Endometrium (tissue), 2 donors: Measurements from ENCODE around the gene SNTG2.

Experiments
- FAIRE-seq: peaks from 2 replicates; lab custom pipeline; 2012; peaks lifted over from hg19 to GRCh38; lab: Jason Lieb, UNC
- donor health status: control.
- donor health status: control.

The SNTG2 gene

GRCh38 chr2:1237783-1238182, 287.1 kb downstream of the SNTG2 start:
- FAIRE-seq: no peak

GRCh38 chr2:1238598-1239138, 288.0 kb downstream of the SNTG2 start:
- no peak for FAIRE-seq

- no peak for FAIRE-seq
Measured at GRCh38 chr2:1245193-1245592, 294.5 kb downstream of the SNTG2 start.

DNA sequence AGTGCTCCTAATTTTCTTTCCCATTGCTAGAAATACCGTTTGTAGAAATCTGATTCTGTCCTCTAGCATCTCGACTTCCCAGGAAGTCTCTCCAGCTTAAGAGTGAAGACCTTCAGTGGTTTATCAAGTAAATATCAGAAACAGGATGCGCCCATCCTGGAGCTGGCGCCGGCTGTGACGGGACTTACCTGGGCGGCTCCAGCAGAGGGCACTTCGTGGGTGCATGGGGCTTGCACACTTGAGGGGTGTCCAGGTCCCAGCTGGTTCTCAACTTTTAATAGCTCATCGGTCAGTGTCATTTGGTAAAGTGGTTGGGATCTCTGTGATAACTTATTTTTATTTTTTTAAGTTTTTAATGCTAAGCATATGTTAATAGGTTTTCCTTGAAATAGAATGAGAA, 295.6 kb downstream of the SNTG2 start:
- FAIRE-seq: no peak

GRCh38 chr2:1246991-1247390, 296.3 kb downstream of the SNTG2 start:
- no peak for FAIRE-seq

- FAIRE-seq: no peak
Measured at GRCh38 chr2:1248187-1248586, 297.5 kb downstream of the SNTG2 start.

DNA sequence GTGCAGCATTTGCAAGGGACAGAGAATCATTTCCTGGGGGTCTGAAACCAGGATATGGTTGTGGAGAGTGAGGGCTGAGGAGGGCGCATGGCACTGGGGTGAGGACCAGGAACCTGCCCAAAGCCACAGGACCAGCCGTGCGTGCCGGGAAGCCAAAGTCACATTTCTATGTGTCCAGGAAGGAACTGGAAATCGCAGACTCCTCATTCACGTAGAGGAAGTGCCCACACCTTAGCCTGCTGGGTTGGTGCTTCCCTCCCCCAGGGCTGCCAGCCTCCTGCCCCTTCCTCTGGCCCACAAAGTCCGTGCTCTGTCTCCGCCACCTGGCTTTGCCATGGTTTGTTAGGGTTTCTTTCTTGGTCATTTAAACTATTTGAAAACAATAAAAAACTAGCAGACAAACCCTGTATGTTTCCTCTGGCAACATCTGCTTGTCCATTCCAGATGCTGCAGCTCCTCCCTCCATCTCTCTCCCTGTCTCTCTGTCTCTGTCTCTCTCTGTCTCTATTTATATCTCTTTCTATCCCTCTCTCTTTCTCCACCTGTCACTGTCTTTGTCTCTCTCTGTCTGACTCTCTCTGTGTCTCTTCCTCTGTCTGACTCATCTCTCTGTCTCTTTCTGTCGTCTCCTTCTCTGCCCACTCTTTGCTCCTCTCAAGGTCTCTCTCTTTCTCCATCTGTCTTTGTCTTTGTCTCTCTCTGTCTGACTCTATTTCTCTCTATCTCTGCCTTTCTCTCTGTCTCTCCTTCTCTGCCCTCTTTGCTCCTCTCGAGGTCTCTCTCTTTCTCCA, 299.4 kb downstream of the SNTG2 start:
- FAIRE-seq: no peak

DNA sequence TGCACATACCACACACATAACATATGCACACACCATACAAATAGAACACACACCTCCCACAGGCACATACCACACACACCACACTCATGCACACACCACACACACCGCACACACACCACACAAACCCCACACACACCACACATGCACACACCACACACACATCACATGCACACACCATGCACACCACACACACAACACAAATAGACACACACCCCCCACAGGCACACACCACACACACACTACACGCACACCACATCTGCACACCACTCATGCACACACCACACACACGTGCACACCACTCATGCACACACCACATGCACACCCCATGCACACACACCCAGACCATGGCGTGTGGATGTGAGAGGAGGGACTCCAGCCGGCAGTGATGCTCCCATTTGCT, 300.9 kb downstream of the SNTG2 start:
- no peak for FAIRE-seq

- no peak for FAIRE-seq
Measured at GRCh38 chr2:1253629-1254028, 303.0 kb downstream of the SNTG2 start.

GRCh38 chr2:1254662-1255343, 304.2 kb downstream of the SNTG2 start:
- FAIRE-seq: no peak

GRCh38 chr2:1256632-1257324, 306.1 kb downstream of the SNTG2 start:
- FAIRE-seq: no peak

GRCh38 chr2:1257334-1257733, 306.7 kb downstream of the SNTG2 start:
- no peak for FAIRE-seq

DNA sequence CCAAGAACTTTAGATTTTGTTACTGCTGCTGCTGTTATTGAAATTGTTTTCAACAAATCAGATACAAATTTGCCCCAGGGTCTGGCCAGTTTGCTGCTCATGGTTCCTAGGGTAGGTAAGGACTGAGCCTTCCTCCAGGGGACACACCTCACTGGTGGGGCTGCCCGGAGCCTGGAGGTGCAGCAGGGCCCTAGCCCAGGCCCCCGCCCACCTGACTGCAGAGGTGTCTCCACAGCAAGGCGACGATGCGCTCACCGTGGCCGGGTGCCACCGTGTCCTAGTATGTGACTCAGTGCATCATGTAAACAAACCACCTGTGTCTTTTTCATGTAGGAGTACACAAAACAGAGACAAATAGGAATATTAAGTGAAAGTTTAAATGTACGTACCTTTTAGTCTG, 309.1 kb downstream of the SNTG2 start:
- no peak for FAIRE-seq

DNA sequence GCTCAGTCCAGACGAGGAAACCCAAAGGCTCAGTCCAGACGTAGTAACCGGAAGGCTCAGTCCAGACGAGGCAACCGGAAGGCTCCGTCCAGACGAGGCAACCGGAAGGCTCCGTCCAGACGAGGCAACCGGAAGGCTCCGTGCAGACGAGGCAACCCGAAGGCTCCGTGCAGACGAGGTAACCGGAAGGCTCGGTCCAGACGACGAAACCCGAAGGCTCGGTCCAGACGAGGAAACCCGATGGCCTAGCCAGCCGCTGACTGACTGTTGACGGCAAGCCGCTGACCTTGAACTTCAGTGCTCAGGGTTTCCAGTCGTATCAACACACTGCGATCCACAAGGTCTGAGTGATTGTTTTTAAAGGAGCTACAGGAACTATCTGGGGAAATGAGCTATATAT, 312.0 kb downstream of the SNTG2 start:
- no peak for FAIRE-seq

GRCh38 chr2:1265454-1265853, 314.8 kb downstream of the SNTG2 start:
- FAIRE-seq: no peak

- FAIRE-seq: no peak
Measured at GRCh38 chr2:1266351-1266750, 315.7 kb downstream of the SNTG2 start.

- FAIRE-seq: no peak
Measured at GRCh38 chr2:1268034-1268433, 317.4 kb downstream of the SNTG2 start.

- no peak for FAIRE-seq
Measured at GRCh38 chr2:1269812-1270211, 319.2 kb downstream of the SNTG2 start.

- FAIRE-seq: no peak
Measured at GRCh38 chr2:1272835-1273234, 322.2 kb downstream of the SNTG2 start.

DNA sequence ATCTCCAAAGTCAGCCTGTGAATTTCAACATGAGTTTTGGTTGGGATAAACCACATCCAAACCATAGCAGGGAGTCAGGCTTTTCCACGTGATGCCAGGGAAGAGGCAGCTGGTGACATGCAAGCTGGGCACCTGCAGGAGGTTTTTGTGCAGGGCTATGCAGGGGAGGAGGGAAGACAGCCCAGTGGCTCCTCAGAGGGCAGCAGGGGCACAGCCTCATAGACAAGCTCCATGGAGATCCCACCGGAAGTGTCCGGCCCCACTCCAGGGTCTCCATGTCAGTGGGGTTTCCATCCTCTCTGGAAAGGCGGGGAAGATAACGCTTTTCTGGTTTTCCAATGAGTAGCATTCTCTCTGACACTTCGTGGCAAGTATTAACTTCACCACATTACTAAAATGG, 327.0 kb downstream of the SNTG2 start:
- FAIRE-seq: no peak

- FAIRE-seq: no peak
Measured at GRCh38 chr2:1278125-1278524, 327.5 kb downstream of the SNTG2 start.

DNA sequence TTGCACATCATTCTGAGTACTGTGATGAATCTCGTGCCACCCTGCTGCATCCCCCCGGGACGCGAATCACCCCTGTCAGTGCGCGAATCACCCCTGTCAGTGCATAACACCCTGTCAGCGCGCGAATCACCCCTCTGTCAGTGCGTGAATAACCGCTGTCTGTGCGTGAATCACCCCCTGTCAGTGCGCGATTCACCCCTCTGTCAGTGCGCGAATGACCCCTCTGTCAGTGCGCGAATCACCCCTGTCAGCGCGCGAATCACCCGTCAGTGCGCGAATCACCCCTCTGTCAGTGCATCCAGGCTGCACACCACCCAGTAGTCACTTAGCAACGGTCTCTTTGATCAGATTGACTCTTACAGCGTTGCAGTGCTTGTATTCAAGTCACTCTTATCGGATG, 328.2 kb downstream of the SNTG2 start:
- FAIRE-seq: no peak

GRCh38 chr2:1282552-1282951, 331.9 kb downstream of the SNTG2 start:
- no peak for FAIRE-seq
